ENCODE data around the gene SOX12. TPM values are rescaled to one million over a fixed set of nuclear protein-coding genes. Genes with fewer than 3 reads are reported as not detected.
A peak's percentile ranks its signal among the peaks of the same experiment; 100 is the strongest.
"Not testable (repeated sequence)": the region's sequence is repeated elsewhere in the genome, so short reads cannot be mapped to it uniquely, and the experiment has no call there.

The SOX12 gene
- total RNA-seq, 2 donors from 2014 or later: 6.6 to 9.5 TPM

DNA sequence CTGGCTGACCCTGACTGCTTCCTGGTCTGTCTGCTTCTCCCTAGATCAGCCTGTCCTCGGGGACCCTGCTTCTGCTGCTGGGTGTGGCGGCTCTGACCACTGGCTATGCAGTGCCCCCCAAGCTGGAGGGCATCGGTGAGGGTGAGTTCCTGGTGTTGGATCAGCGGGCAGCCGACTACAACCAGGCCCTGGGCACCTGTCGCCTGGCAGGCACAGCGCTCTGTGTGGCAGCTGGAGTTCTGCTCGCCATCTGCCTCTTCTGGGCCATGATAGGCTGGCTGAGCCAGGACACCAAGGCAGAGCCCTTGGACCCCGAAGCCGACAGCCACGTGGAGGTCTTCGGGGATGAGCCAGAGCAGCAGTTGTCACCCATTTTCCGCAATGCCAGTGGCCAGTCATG is 27.8 kb downstream of the SOX12 start:
- no peak for DNase-seq (ENCODE audit: low spot score)
- intact Hi-C loops (cut with DNase I): loop anchor here (5.0 to 10.0 kb wide), 2 partner anchors 52 to 124 kb away; partner anchors contain the start of gene RBCK1 (in 1 of the 2)

DNA sequence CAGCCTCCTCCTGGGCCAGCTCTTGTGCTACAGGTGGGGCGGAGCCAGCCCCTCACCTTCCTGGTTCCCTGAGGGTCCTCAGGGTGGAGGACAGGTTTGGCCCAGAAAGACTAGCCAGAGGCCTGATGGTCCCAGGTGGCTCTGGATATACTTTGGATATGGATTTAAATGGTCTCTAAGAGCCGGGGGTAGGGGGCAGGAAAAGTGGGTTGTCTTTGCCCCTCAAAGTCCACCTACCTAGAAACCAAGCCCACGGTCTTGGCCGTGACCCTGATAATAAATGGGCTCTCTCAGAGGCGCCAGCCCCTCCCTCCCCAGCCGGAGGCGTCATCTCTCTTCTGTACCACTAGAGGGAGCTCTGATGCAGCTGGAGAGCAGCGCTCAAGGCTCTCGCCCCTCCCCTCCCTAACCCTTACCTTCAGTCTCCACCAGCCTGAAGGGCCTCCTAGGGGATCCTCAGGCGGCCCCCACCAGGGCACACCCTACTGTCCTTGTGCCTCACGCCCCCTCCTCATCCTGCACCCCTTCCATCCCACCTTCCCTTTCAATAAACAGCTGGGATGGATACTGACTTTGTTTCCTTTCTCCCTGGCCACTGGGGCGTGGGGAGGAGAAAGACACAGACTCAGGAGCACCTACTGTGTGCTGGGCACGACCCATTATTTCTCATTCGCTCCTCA is 29.1 kb downstream of the SOX12 start:
- DNase-seq (ENCODE audit: low spot score): peak; percentile 90
- intact Hi-C loops (cut with DNase I): loop anchor here (5.0 to 10.0 kb wide), 2 partner anchors 50 to 123 kb away; partner anchors contain the start of gene RBCK1 (in 1 of the 2)

DNA sequence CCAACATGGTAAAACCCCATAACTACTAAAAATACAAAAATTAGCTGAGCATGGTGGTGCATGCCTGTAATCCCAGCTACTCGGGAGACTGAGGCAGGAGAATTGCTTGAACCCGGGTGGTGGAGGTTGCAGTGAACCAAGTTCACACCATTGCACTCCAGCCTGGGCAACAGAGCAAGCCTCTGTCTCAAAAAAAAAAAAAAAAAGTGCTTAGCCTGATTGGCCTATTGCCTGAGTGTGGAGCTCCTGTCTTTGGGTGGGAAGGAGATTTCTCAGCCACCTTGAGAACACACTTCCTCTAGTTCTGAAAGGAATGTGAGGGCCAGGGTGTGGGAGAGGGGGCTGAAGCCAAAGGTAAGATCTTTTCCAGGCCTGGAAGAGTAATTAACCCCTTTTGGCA is 30.8 kb downstream of the SOX12 start:
- intact Hi-C loops (cut with DNase I): loop anchor here in 1 of 2 donors (10.0 kb wide), 1 partner anchor 49 kb away; the partner anchor contains the start of gene RBCK1
- not testable (repeated sequence) for DNase-seq (ENCODE audit: low spot score)

DNA sequence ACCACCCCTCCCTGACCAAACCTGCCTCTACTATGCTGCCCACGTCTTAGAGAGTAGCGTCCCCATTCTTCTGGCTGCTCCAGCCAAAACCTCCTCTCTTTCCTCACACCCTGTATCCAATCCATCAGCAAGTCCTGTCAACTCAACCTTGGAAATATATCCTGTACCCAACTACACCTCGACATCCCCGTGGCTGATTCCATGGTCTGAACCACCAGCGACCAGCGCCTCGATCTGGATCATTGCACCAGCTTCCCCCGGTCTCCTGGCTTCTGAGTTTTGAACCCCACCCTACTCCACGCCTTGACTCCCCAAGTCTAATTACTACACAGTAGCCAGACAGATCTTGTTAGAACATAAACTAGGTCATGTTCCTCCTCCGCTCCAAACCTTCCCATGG is 31.4 kb downstream of the SOX12 start:
- DNase-seq (ENCODE audit: low spot score): no peak
- intact Hi-C loops (cut with DNase I): loop anchor here in 1 of 2 donors (10.0 kb wide), 1 partner anchor 48 kb away; the partner anchor contains the start of gene RBCK1

DNA sequence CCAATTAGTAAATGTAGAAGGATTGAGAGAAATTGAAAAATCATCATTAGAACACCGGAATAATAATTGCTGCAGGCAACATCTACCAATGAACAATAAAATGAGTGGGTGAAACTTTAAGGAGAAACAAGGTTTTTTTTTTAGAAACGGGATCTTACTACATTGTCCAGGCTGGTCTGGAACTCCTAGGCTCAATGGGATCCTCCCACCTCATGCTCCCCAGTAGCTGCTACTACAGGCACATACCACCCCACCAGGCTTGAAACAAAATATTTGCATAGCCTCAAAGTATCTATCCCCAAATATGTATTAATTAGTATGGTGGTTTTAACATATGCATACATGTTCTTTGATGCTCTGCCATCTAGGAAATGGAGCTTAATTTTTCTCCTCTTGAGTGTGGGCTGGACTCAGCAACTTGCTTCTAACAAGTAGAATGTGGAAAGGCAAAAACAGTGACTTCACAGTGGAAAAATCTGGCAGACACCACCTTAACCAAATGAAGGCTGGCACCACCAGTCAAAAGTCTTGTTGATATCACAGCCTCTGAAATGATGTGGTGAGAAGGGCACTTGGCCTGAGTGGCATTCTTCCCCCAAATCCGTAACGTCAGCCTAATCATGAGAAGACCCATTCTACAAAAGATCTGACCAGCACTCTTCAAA is 33.7 kb downstream of the SOX12 start:
- intact Hi-C loops (cut with DNase I): loop anchor here in 1 of 2 donors (10.0 kb wide), 1 partner anchor 46 kb away; the partner anchor contains the start of gene RBCK1
- no peak for DNase-seq (ENCODE audit: low spot score)

DNA sequence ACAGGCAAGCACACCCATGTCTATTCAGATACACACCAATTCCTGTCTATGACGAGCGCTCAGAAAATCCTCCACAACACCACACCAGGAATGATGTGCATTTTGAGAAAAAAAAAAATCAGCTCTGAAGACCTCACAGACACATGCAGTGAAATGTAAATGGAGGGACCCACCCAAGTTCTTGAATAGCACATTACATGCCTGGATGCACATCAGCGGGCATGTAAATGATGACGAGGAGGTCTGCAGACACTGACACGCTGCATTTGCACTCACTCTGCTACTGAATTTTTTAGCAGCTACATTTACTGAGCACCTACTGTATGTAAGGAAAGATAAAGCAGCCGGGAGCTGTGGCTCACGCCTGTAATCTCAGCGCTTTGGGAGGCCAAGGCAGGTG is 36.2 kb downstream of the SOX12 start:
- intact Hi-C loops (cut with DNase I): no loop called here
- no peak for DNase-seq (ENCODE audit: low spot score)

DNA sequence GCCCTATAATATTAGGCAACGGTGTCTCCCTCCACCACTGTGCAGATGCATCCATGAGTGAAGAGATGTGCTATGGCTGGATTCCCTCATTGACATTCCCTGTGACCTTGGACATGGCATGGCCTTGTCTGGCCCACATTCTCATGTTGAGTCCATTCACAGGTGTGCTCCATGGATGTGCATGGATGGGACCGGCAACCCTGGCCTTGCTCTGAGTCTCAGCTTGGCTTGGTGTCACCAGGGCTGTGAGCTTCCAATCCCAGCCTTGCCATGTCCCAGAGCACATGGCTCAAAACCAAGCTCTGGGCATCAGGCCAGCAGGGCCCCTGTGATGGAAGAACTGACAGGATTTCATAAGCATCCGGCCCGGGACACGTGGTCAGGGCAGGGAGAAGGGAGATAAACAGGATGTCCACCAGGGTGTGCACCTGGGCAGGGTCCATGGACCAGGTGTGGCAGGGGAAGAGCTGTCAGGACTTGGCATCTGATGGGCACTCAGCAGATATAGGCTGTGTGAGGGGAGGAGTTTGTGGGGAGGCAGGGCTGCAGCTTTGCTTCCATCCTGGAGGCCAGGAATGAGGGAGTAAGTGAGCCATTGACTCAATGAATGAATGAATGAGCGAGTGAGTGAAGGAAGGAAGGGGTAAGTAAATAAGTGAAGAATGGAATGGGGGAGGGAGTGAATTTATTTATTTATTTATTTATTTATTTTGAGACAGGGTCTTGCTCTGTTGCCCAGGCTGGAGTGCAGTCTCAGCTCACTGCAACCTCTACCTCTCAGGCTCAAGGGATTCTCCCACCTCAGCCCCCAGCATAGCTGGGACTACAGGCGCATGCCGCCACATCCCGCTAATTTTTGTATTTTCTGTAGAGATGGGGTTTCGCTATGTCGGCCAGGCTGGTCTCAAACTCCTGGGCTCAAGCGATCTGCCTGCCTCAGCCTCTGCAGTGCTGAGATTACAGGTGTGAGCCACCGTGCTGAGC is 37.2 kb downstream of the SOX12 start:
- intact Hi-C loops (cut with DNase I): no loop called here
- DNase-seq (ENCODE audit: low spot score): peak; percentile 92

DNA sequence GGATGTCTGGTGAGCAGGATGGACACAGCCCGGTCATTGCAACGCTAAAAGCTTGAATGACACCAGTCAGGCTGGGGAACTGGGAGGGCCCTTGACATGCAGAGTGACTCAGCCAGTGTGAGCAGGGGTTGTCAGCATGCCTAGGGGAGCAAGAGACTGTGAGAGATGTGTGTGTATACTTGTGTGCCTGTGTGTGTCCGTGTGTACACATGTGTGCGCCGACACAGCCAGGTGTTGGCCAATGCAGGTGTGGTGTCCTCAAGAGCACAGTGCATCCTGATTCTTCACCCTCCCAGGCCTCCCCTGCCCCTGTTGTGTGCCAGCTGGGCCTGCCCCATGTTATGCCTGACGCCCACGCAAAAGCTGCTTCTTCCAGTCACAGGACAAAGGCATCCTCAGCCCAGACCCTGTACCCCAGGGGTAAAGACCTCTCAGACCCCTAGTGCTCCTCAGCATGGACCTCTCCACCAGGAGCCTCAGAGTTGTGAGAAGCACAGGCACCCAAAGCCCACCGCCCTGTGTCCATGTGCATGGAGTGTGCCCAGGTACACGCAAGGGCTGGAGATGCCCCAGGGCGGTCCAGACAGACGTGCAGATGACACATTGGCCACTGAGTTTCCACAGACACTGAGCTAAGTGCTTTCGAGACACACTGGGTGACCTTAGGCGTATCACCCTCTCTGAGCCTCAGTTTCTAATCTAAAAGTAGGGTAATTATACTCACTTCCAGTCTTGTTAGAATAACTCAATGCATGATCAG is 38.1 kb downstream of the SOX12 start:
- DNase-seq (ENCODE audit: low spot score): no peak
- intact Hi-C loops (cut with DNase I): no loop called here

DNA sequence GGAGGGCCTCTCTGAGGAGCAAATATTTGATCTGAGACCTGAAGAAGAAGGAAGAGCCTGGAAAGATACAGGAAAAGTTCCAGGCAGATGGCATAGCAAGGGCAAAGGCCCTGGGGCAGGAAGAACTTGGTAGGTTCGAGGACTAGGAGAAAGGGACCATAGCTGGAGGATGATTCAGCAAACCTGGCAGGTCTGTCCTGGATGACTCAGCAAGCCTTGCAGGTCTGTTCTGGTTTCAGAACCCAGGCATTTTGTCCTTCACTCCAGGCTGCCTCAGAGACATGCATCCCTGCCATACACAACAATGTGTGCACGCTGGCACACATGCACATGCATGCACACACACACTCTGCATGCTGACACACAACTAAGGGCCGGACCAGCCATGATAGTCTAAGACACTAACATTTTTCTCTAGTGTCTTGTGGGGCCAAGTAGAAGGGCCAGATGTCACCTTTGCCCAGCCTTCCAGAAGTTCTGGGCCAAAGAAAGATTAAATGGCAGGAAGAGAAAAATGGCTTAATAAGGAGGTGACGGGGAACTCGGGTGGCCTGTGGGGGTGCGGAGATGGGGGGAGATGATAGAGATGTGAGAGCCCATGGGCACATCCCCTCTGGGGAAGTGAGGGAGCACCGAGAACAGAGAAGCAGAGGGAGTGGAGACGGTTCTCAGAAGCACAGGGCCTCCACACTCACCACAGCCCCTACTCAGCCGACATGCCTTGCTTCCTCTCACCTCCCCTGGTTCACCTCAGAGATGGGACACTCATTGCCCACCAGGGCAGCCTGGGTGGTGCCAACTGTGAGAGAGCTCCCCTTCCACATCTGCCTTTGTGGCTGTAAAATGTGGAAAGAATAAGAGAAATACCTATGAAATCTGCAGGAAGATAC is 39.8 kb downstream of the SOX12 start:
- no peak for DNase-seq (ENCODE audit: low spot score)
- intact Hi-C loops (cut with DNase I): no loop called here

DNA sequence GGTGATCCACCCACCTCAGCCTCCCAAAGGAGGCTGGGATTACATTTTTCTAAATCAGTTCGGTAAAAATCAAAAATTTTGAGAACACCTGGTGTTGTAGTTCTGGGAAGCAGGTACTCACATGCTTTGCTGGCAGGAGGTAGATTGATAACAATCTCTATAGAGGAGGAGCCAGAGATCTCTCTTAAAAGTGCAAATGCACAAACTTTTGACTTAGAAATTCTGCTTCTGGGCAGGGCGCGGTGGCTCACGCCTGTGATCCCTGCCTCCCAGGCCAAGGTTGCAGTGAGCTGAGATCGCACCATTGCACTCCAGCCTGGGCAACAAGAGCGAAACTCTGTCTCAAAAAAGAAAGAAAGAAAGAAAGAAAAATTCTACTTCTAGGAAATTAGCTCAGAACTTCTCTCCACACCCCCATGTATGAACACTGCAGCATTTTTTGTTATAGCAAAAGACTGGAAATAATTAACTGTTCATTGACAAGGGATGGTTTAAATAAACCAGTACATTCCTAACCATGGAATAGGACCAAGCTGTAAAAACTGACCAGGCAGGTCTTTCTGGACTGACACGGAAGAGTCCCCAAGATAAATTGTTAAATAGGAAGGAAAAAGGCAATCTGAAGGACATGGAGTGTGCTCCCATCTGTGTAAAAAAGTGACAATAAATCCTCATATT is 40.8 kb downstream of the SOX12 start:
- intact Hi-C loops (cut with DNase I): no loop called here
- DNase-seq (ENCODE audit: low spot score): no peak

DNA sequence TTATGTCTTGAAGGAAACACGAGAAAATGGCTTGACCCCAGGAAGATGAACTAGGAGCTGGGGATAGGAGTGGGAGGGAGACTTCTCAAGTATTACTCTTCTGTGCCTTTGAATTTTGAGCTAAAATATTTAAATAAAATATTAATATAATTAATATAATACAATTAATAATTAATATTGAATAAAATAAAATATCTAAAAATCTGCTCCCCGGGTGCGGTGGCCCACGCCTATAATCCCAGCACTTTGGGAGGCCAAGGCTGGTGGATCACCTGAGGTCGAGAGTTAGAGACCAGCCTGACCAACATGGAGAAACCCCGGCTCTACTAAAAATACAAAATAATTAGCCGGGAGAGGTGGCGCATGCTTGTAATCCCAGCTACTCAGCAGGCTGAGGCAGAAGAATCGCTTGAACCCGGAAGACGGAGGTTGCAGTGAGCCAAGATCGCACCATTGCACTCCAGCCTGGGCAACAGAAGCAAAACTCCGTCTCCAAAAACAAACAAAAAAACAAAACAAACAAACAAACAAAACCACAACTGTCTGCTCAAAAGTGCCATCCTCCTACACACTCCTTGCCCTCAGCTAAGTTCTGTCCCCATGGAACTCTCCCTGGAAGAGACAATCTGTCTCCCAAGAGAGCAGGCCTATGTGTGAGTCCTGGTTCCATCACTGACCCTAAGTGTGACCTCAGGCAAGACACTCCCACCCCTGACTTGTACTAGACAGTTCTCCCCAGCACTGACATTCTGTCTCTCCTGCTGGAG is 41.5 kb downstream of the SOX12 start:
- intact Hi-C loops (cut with DNase I): no loop called here
- no peak for DNase-seq (ENCODE audit: low spot score)

DNA sequence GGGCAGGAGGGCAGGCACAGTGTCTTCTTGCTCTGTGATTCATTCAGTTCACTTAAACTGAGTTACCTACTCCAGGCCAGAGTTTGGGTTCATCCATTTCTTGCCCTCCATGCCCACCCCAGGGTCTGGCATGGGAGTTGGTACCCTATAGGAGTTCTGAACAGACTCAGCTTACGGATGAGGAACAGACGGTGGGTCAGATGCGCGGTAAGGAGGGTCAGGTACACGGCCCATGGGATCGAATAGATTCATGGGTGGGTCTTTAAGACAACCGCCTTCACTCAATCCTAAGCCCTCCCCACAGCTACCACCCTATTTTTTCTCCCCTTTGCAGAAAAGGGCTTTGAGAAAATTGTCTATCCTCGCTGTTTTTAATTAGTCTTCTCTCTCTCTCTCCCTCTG is 42.1 kb downstream of the SOX12 start:
- intact Hi-C loops (cut with DNase I): no loop called here

DNA sequence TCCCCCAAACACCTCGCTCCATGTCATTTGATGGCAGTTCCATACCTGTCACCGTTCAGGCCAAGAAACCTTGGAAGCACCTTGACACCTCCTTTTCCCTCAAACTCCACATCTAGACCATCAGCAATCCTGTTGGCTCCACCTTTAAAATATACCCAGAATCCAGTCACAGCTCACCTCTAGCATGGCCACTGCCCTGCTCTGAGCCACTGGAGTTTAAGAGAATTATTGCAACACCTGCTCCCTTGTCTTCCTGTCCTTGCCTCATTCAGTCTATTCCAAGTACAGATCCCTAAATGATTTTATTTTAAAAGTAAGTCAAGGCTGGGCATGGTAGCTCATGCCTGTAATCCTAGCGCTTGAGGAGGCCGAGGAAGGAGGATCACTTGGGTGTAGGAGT is 43.6 kb downstream of the SOX12 start:
- DNase-seq (ENCODE audit: low spot score): no peak
- intact Hi-C loops (cut with DNase I): no loop called here

More for the DNA sequence above, 42.1 kb downstream of the SOX12 start:
- no peak for DNase-seq (ENCODE audit: low spot score)

DNA sequence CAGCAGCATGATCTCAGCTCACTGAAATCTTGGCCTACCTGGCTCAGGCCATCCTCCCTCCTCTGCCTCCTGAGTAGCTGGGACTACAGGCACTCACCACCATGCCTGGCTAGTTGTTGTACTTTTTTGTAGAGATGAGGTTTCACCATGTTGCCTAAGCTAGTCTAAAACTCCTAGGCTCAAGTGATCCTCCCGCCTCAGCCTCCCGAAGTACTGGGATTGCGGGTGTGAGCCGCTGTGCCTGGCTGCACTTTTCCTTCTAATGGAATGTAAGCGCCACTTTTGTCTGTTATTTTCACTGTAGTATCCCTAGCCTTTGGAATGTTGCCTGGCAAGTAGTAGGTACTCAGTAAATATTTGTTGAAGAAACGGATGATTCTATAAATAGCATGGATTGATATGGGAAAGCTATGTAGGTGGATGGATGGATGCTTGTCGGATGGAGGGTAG is 44.8 kb downstream of the SOX12 start:
- intact Hi-C loops (cut with DNase I): no loop called here
- no peak for DNase-seq (ENCODE audit: low spot score)

DNA sequence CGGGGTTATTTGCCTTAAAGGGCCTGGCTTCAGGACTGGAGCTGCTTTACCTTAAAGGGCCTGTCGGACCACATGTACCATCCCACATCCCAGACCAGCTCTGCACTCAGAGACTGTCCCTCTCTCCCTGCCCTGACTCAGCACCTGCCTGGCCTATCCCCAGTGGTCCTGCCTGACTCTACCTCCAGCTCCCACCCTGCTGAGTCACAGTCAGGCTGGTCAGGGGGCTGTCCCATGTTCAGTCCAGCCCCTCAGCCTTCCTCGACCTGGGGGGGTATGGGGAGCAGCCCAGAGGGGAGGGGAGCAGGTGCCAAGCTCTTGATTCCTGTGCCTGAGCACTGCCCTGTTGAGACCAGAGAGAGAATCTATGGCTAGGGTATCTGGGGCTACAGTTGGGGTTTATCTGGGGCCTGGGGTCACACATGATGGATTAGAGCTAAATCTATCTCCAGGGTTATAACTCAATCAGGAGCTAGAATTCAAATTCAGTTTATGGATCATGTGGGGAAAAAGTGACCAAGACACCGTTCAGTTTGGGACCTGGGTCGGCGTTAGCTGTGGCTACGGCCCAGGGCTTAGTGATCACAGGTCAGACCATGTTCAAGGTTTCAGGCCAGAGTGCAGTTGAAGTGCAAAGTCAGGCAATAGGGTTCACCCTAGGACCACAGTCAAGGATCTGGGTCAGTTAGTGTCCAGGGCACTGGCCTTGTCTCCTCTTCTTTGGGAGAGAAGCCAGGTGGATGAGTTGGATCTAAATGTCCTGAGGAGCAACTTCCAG is 45.8 kb downstream of the SOX12 start:
- no peak for DNase-seq (ENCODE audit: low spot score)
- intact Hi-C loops (cut with DNase I): no loop called here
